AG09309 (cell line): ENCODE data around the gene ODC1.

Experiments
- DNase-seq: peaks from one replicate; pipeline ENCODE4 v3.0.0-alpha.2; 2010; ENCODE audit warnings: low read depth
- H3K4me3 ChIP-seq: 2 replicates; pipeline ENCODE4 v1.5.1; 2011; ENCODE audit warnings: mild to moderate bottlenecking, low read depth, low read length, moderate library complexity; ENCODE audit not compliant: control insufficient read depth
- TF ChIP-seq, protein P1 (sequence below): IDR thresholded peaks from 2 replicates; pipeline ENCODE4 v1.5.1; 2011; ENCODE audit warnings: mild to moderate bottlenecking, low read depth, low read length, inconsistent platforms; ENCODE audit not compliant: insufficient read depth, control insufficient read depth; ENCODE audit errors: missing control alignments

Gene ODC1

DNA sequence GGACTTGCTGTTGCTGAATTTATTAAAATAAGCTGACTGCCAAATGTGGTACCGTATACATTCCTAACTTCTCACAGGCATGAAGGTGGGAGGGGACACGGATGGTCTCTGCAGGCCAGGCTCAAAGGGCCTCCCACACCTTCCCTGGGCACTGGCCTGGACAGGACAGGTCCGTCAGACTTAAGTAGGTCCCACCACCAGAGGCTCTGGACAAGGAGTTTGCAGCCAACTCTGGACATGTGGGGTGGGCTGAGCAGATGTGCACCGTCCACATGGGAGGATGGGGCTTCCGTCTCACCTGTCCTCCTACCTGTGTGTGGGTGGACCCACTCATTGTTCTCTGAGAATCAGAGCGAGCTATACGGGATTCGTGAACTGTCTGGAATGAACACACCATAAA lies 8.2 kb downstream of the ODC1 start:
- TF ChIP-seq, protein P1, sequence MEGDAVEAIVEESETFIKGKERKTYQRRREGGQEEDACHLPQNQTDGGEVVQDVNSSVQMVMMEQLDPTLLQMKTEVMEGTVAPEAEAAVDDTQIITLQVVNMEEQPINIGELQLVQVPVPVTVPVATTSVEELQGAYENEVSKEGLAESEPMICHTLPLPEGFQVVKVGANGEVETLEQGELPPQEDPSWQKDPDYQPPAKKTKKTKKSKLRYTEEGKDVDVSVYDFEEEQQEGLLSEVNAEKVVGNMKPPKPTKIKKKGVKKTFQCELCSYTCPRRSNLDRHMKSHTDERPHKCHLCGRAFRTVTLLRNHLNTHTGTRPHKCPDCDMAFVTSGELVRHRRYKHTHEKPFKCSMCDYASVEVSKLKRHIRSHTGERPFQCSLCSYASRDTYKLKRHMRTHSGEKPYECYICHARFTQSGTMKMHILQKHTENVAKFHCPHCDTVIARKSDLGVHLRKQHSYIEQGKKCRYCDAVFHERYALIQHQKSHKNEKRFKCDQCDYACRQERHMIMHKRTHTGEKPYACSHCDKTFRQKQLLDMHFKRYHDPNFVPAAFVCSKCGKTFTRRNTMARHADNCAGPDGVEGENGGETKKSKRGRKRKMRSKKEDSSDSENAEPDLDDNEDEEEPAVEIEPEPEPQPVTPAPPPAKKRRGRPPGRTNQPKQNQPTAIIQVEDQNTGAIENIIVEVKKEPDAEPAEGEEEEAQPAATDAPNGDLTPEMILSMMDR, result no peak
- DNase-seq, result no peak
- H3K4me3 ChIP-seq, result no peak overlapping the region

DNA sequence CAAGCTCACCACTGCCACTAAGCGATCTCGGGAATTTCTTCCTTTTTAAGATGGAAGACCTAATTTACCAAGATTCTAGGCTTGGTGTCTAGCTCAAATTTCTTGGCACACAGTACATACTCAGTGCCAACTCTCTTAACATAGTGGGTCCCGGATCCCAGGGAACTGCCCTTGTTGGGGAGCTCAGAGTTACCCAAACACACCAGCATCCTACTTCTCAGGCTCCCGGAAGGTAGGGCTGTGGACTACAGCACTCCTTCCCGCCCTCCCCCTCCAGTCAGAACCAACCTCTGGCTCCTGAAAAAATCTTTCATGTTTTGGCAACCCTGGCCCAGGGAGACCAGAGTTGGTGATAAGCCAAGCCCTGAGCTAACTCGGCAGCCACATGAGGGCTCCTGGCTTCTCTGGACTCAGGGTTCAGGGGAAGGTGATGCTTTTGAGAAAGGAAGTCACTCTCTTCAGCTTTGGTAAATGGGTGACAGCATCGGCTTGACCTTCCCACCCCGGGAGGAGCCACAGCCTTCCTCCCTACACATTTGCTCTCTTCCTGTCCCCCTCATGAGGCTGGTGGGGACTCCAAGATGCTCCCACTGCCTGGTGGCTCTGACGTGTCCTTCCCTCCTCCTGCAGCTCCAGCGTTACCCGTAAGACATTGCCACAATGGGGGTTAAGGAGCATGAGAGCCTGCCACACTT lies 8.8 kb downstream of the ODC1 start:
- DNase-seq, result no peak
- H3K4me3 ChIP-seq, result no peak overlapping the region
- TF ChIP-seq, protein P1, result no peak

DNA sequence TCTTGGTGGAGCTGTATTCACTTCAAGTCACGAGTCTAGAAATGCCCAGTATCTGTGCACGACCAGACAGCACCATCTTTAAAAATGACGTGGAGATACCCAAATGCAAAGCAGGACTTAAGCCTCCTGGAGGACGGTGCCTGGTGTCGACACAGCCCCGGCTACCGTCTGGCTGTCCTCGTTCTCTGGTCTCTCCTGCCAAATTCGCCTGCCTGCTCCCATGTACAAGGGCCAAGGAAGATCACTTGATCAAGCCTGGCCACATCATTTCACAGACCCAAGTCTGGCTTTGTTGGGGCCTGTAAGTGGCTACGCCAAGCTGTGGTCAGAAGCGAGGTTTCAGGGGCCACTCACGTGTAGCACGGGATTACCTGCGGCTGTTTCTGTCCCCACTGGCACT lies 9.4 kb downstream of the ODC1 start:
- TF ChIP-seq, protein P1, result no peak
- no peak overlapping the region for H3K4me3 ChIP-seq
- no peak for DNase-seq

DNA sequence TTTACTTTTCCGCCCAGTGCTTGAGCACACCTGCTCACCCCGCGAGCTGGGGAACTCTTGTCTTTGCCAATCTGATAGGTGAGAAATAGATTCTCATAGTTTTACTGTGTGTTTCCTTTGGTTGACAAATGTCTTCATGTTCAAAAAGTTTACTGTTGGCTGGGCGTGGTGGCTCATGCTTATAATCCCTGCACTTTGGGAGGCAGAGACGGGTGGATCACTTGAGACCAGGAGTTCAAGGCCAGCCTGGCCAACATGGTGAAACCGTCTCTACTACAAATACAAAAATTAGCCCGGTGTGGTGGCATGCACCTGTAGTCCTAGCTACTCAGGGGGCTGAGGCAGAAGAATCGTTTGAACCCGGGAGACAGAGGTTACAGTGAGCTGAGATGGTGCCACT lies 10.3 kb downstream of the ODC1 start:
- H3K4me3 ChIP-seq, result no peak overlapping the region
- no peak for DNase-seq
- TF ChIP-seq, protein P1, result no peak

DNA sequence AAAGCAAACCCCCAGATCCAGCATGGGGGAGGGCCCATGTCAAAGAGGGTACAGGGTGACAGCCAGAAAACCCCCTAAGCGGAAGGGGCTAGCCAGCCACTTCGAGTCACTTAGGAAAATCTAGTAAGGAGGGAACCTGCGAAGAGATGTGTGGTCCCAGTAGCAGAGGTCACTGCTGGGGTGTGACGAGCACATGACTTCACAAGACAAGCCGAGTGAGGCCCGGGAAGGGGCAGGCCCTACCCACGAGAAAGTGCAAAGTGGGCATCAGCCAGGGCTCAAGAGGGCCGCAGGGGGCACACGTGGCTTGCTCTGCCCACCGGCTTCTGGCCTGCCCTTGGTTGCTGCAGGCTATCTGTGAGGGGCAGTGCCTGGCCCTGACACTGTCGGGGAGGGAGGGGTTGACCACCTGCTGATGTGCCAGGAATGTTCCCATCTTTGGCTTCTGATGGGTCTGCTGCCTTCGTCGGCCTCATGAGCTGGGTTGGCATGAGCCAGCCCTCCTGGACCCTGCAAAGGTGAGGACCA lies 11.5 kb downstream of the ODC1 start:
- TF ChIP-seq, protein P1, result no peak
- H3K4me3 ChIP-seq, result no peak overlapping the region
- no peak for DNase-seq

DNA sequence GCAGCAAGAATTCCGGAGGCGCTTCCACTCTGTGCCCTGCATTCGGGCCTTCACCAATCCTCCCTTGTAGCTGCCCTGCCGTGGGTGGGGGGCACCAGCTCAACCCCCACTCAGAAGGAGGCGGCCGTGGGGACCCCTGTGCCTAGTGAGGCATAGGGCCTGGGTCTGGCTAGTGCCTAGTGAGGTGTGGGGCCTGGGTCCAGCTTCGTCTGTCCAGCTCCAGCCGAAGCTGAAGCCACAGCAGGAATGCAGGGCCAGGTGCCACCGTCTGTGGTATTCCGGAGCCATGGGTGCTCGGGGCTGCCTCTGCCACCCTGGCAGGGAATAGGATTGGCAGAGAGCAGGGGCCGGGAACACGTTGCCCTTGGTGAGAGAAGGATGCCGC lies 12.3 kb downstream of the ODC1 start:
- H3K4me3 ChIP-seq, result no peak overlapping the region
- TF ChIP-seq, protein P1, result no peak
- no peak for DNase-seq
